Loucy (cell line): ENCODE results near the gene SLC6A9.

ENCODE experiments used
- H2AFZ ChIP-seq: fragments of 200-600 bp; sonication (generic); 2 replicates; pipeline ENCODE4 v1.6.0; 2016; ENCODE audit warnings: antibody characterized with exemption, mild to moderate bottlenecking, low read length, moderate library complexity
- H3F3A ChIP-seq: fragments of 200-600 bp; 2 replicates; pipeline ENCODE4 v1.6.0; 2016; ENCODE audit warnings: antibody characterized with exemption, low read depth, mild to moderate bottlenecking
- H3K27me3 ChIP-seq: fragments of 200-600 bp; sonication (generic); 2 replicates; pipeline ENCODE4 v1.6.1; 2014; ENCODE audit warnings: low read length, mild to moderate bottlenecking; ENCODE audit not compliant: insufficient read depth, poor library complexity, severe bottlenecking
- H3K36me3 ChIP-seq: fragments of 200-600 bp; sonication (generic); 2 replicates; pipeline ENCODE4 v1.6.1; 2016; ENCODE audit warnings: low read length; ENCODE audit not compliant: insufficient read depth
- H3K4me1 ChIP-seq: fragments of 200-600 bp; sonication (generic); 2 replicates; pipeline ENCODE4 v1.5.1; 2014; ENCODE audit warnings: low read length, mild to moderate bottlenecking; ENCODE audit not compliant: insufficient read depth, poor library complexity, severe bottlenecking
- H3K4me2 ChIP-seq: fragments of 200-600 bp; sonication (generic); 2 replicates; pipeline ENCODE4 v1.6.0; 2014; ENCODE audit warnings: antibody characterized with exemption, low read length, low read depth, mild to moderate bottlenecking; ENCODE audit not compliant: poor library complexity, severe bottlenecking
- H3K4me3 ChIP-seq: fragments of 200-600 bp; sonication (generic); 2 replicates; pipeline ENCODE4 v1.5.1; 2014; ENCODE audit warnings: low read length, mild to moderate bottlenecking, mixed read lengths; ENCODE audit not compliant: poor library complexity, severe bottlenecking
- H3K79me2 ChIP-seq: fragments of 200-600 bp; sonication (generic); 2 replicates; pipeline ENCODE4 v1.6.1; 2014; ENCODE audit warnings: low read length; ENCODE audit not compliant: insufficient read depth
- H3K9ac ChIP-seq: fragments of 200-600 bp; sonication (generic); 2 replicates; pipeline ENCODE4 v1.6.0; 2014; ENCODE audit warnings: mild to moderate bottlenecking, low read depth, low read length, moderate library complexity; ENCODE audit not compliant: poor library complexity, severe bottlenecking
- H3K9me2 ChIP-seq: fragments of 200-600 bp; sonication (generic); replicated peaks from 2 replicates; pipeline ENCODE4 v1.6.1; 2016; ENCODE audit warnings: low read depth, low read length, mixed read lengths
- H3K9me3 ChIP-seq: fragments of 200-600 bp; sonication (generic); 2 replicates; pipeline ENCODE4 v1.6.1; 2014; ENCODE audit warnings: mild to moderate bottlenecking, antibody characterized with exemption, low read length, low read depth; ENCODE audit not compliant: insufficient read depth
- H4K20me1 ChIP-seq: fragments of 200-600 bp; sonication (generic); 2 replicates; pipeline ENCODE4 v1.6.0; 2014; ENCODE audit warnings: antibody characterized with exemption, low read length, mild to moderate bottlenecking; ENCODE audit not compliant: insufficient read depth, poor library complexity, severe bottlenecking
- CTCF ChIP-seq: fragments of 200-600 bp; sonication (generic); conservative IDR thresholded peaks from 2 replicates; pipeline ENCODE4 v1.5.1; 2014; ENCODE audit warnings: mild to moderate bottlenecking, antibody characterized with exemption, low read length
- EZH2phosphoT487 ChIP-seq: fragments of 200-600 bp; IDR thresholded peaks from 2 replicates; pipeline ENCODE4 v1.6.1; 2018; ENCODE audit warnings: antibody characterized with exemption, mild to moderate bottlenecking, moderate library complexity, borderline replicate concordance

SLC6A9 gene

GRCh38 chr1:43952731-43953346 is 78.4 kb downstream of the SLC6A9 start:
- Histone ChIP-seq H3K9me2 (no peaks in the 10 kb centered on the region), H3K4me3 (no peak overlapping the region), H3K9ac (no peak overlapping the region), H3K9me3 (no peaks in the 10 kb centered on the region), H3K27me3 (no peaks in the 10 kb centered on the region), H3K4me1 (peaks cover 7% of the 10 kb centered on the region), H3K4me2 (no peak overlapping the region), H3F3A (no peaks in the 10 kb centered on the region), H4K20me1 (no peaks in the 10 kb centered on the region), H3K79me2 (peaks cover 7% of the 10 kb centered on the region), H2AFZ (no peak overlapping the region), H3K36me3 (no peaks in the 10 kb centered on the region)
- TF ChIP-seq EZH2phosphoT487, result no peak
- TF ChIP-seq CTCF, result no peak

- H3F3A ChIP-seq, result no peaks in the 10 kb centered on the region
- peaks cover 14% of the 10 kb centered on the region for H3K4me1 ChIP-seq
- H4K20me1 ChIP-seq, result no peaks in the 10 kb centered on the region
- no peak overlapping the region for H3K4me3 ChIP-seq
- H3K9me3 ChIP-seq, result no peaks in the 10 kb centered on the region
- no peak overlapping the region for H3K4me2 ChIP-seq
- peaks cover 17% of the 10 kb centered on the region for H3K79me2 ChIP-seq
- no peak for TF ChIP-seq CTCF
- no peak for TF ChIP-seq EZH2phosphoT487
- no peak overlapping the region for H3K9ac ChIP-seq
- H2AFZ ChIP-seq, result no peak overlapping the region
- no peaks in the 10 kb centered on the region for H3K36me3 ChIP-seq
- H3K9me2 ChIP-seq, result no peaks in the 10 kb centered on the region
- no peaks in the 10 kb centered on the region for H3K27me3 ChIP-seq
These were observed 80.0 kb downstream of the SLC6A9 start for GRCh38 chr1:43951021-43951985.

GRCh38 chr1:43949678-43950077 is 81.6 kb downstream of the SLC6A9 start:
- Histone ChIP-seq H3K36me3 (no peaks in the 10 kb centered on the region), H3F3A (no peaks in the 10 kb centered on the region), H2AFZ (no peak overlapping the region), H3K4me3 (no peak overlapping the region), H3K9me3 (no peaks in the 10 kb centered on the region), H3K4me2 (no peak overlapping the region), H3K9me2 (no peaks in the 10 kb centered on the region), H3K4me1 (peaks cover 20% of the 10 kb centered on the region), H4K20me1 (no peaks in the 10 kb centered on the region), H3K79me2 (peaks cover 17% of the 10 kb centered on the region), H3K9ac (no peak overlapping the region), H3K27me3 (no peaks in the 10 kb centered on the region)
- no peak for TF ChIP-seq CTCF
- no peak for TF ChIP-seq EZH2phosphoT487
